Measurements from ENCODE around the gene CALN1.
A peak's percentile ranks its signal among the peaks of the same experiment; 100 is the strongest.
"Not testable (repeated sequence)": the region's sequence is repeated elsewhere in the genome, so short reads cannot be mapped to it uniquely, and the experiment has no call there.

The CALN1 gene

DNA sequence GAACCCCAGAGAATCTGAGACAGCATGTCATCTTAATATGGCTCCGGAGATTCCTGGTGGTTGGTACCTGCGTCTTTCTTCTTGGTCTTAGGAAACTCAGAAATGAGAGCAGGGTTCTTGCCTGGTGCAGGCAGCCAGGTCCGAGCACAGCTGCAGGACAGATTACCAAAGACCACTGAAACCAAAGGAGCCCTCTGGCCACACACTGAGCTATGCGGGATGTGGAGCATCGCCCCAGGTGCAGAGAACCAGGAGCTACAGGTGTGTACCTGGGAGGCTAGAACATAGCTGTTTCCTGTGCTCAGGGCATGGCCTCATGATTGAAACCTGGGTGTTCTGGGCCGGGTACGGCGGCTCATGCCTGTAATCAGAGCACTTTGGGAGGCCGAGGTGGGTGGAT lies 635.4 kb downstream of the CALN1 start:
- no peak for DNase-seq

DNA sequence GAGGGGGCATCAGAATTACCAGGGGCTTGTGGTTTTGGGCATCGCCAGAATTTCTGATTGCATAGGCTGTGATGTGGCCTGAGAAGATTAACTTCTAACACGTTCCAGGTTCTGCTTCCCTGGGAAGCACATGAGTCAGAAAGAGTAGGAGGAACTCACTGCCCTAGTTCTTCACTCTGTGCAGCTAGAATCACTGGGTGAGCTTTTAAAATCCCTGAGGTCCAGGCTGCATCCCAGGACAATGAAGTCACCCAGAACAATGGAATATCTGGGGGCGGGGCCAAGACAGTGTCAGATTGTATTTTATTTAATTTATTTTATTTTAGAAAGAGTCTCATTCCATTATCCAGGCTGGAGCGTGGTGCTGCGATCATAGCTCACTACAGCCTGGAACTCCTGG lies 636.5 kb downstream of the CALN1 start:
- DNase-seq = no peak

DNA sequence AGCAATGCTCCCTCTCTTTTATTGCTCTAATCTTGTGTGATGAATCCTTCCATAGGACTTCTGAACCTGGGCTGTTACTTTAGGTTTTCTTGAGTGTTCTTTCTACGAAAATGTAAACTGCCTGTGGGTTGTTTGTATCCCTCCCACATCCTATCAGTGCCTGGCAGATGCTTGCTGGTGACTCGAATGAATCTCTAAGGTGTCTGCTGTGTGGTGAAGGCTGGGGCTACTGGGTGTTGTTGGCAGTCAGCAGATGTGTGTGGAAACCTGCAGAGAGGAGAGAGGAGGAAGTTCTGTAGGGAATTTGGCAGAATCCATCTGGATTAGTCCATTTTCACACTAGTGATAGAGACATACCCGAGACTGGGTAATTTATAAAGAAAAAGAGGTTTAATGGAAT lies 639.4 kb downstream of the CALN1 start:
- no peak for DNase-seq

DNA sequence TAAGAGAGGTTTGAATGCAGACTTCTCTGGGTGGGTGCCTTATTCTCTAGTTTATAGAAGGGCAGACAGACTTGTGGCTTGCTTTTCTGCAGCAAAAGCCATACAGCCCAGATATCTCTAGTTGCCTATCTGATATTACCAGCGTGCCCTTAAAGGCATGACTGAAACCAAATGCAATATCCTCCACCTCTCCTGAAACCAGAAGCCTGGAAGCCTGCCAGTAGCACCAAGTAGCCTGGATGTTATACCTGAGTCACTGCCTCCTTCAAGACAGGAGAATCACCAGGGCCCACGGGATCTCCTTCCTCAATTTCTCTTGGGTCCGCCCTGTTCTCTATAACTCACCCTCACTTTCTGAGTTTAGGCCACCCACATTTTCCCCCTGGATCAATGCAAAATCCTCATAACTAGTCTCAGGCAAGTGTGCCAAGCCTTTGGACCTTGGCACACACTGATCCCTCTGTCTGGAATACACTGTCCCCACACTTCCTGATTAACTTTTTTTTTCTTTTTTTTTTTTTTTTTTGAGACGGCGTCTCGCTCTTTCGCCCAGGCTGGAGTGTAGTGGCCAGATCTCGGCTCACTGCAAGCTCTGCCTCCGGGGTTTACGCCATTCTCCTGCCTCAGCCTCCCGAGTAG lies 641.8 kb downstream of the CALN1 start:
- no peak for DNase-seq

DNA sequence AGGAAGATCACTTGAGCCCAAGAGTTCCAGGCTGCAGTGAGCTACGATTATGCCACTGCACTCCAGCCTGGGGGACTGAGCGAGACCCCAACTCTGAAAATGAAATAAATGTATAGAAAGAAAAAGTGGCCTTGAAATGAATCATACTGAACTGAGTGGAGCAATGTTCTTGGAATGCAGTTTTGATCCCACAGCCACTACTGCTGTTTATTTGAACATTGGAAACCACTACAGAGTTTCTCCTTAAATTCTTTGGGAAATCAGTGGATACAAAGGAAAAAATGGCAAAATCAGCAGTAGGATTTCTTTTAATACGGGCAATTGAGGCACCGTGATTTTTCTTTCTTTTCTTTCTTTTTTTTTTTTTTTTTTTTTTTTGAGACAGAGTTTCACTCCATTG lies 642.8 kb downstream of the CALN1 start:
- DNase-seq = no peak

DNA sequence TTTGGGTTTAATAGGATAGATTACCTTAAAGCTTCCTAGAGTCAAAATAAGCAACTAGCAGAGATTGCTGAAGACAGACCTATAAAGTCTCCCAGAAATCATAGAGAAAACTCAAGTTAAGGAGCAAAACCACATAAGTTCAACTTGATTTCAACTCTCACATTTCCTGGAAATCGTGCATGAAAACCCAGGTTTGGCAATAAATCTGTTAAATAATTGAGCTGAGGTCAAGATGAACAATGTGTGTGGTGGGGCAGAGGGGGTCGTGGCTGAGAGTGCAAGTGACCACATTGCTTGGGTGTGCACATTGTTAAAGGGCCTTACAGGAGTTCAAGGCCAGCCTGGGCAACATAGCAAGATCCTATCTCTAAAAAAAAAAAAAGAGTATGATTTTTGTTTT lies 643.7 kb downstream of the CALN1 start:
- no peak for DNase-seq

DNA sequence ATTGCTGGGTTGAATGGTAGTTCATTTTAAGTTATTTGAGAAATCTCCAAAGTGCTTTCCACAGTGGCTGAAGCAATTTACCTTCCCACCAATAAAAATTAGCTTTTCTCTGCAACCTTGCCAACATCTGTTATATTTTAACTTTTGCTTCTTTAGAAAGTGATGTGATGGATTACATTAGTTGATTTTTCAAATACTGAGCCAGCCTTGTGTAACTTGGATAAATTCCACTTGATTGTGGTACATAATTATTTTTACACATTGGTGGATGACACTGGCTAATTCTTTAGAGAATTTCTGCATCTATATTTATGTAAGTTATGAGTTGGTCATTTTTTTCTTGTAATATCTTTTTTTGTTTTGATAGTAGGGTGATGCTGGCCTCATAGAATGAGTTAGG lies 646.1 kb downstream of the CALN1 start:
- DNase-seq = no peak

DNA sequence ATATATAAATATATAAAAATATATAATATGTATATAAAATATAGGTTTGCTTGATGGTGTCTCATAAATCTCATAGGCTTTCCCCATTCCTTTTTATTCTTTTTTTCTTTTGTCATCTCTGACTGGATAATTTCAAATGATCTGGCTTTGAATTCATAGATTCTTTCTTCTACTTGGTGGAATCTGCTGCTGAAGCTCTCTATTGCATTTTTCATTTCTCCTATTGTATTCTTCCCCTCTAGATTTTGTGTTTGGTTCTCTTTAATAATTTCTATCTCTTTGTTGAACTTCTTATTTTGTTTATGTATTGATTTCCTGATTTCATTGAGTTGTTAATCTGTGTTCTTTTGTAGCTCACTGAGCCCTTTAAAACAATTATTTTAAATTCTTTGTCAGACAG lies 650.8 kb downstream of the CALN1 start:
- no peak for DNase-seq

DNA sequence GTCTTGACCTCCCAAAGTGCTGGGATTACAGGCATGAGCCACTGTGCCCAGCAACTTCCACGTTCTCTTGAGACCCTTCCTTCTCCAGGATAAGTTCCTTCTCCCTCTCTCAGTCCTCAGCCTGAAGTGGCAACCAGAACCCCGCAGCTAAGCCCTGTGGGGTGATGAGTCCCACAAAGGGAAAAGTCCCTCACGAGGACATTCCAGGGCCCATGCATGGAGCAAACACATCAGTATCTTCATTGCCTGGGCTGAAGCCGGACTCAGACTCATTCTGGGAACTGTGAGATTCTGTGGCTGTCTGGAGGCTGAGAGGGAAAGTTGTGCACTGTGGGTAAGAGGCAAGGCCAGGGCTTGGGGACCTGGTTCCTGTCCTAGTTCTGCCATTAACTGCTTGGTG lies 657.3 kb downstream of the CALN1 start:
- DNase-seq = no peak

DNA sequence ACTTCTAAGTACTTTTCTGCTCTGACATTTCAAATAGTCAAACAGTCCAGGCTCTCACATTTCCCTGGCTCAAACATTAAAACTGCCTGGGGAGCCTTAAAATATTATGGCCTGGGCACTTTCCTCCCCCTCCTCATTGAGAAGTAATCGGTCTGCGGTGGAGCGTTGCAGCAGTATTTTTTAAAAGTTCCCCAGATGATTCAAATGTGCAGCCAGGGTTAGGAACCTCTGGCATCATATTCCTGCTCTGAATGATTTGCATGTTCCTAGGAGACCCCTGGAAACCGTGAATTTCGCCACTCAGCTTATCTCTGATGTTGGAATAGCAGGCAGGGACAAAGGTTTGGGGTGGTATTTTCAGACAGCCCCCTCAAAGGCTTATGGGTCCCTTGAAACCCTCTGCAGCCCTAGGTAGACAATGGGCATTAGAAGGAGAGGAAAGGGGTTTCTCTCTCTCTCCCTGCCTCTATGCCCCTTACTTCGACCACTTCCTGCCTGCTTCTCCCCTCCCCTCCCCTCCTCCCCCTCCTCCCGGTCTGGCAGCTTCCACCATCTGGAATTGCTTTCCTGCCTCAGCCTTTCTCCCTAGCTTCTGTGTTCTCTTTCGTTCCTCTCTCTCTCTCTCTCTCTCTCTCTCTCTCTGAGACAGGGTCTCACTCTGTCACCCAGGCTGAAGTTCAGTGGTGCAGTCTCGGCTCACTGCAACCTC lies 658.0 kb downstream of the CALN1 start:
- no peak for DNase-seq

DNA sequence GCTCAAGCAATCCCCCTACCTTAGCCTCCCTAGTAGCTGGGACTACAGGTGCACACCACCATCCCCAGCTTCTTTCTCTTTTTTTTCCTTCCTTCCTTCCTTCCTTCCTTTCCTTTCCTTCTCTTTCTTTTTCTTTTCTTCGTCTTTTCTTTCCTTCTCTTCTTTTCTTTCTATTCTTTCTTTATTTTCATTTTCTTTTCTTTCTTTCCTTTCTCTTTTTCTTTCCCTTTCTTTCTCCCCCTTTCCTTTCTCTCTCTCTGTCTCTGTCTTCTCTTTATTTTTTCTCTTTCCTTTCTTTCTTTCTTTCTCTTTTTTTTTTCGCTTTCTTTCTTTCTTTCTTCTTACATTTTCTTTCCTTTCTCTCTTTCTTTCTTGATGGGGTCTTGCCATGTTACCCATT lies 658.9 kb downstream of the CALN1 start:
- DNase-seq = no peak

DNA sequence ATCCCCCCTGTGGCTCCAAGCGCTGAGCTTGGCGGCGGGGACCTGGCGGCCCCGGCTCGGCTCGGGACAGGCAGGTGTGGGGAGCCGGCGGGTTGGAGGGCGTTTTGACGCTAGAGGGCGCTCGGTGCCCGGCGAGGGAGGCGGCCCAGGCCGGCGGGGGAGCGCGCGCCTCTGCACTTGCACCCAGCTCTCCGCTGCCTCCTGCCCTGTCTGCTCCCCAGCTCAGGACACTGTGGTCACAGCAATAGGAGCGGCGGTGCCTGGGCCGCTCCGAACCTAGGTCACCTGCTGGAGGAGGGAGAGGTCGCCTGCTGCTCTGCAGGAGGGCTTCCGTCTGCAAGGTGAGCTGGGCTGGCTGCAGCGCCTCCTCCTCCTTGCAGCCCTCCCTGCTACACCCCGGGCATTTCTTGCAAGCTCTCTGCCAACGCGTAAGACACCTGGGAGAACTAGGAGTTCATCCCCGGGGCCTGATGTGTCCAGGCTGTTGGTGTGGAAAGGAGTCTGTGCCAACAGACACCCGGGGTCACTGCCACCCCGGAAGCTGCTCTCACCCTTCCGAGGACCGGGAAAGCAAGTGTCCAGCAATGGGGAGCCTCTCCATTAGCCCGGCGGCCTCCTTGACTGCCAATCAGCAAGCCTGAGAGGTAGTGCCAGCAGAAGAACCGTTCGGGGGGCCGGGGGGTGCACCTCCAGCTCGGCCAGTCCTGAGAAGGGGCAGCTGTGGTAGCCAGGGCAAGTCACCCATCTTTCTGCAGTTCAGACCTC lies 659.8 kb downstream of the CALN1 start:
- peak in 1 of 2 experiments; percentile 17 for DNase-seq

DNA sequence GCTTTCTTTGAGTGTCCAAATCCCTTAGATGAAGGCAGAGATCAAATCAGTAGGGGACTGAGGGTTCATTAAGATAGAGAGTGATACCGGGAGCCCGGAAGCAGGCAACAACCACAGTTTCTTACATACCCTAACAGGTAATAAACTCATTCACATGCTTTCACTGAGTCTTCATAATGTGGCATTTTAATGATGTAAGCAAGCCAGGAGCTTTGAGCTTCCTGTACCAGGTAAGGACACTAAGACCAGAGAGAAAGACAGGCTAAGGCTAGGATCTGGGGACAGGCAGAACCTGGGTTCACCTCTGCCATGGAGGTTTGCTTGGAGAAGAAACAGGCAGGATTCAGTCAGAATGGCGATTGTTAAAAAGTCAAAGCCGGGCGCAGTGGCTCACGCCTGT lies 661.8 kb downstream of the CALN1 start:
- no peak for DNase-seq

DNA sequence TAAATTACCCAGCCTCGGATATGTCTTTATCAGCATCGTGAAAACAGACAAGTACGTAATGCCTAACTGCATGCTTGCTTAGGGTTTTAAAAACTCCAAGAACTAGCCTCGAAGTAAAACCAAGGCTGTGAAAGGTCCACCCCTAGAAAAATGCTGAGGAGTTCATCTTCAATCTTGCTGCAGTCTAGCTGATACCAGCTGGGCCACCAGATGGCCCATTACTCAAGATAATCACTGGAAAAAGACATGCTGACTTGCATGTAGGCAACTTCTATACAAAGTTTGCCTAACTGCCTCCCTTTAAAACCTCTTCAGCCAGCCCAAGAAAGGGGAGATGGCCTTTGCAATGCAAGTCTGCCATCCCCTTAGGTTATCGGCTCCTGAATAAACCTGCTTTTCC lies 666.1 kb downstream of the CALN1 start:
- DNase-seq = no peak

DNA sequence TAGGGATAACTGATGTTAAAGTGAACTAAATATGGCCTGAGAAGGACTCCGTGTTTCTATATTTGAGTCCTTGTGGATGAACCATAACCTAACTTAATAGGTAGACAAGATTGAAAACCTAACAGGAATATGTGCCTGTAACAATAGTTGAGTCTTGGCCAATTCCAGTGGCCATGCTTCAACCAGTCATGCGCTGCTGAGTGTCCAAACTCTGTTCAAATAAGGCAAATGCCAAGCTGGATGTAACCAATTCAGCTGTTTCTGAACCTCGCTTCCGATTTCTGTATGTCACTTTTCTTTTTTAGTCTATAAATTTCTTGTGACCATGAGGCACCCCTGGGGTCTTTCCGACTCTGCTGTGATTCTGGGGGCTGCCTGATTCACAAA lies 672.0 kb downstream of the CALN1 start:
- DNase-seq = no peak

DNA sequence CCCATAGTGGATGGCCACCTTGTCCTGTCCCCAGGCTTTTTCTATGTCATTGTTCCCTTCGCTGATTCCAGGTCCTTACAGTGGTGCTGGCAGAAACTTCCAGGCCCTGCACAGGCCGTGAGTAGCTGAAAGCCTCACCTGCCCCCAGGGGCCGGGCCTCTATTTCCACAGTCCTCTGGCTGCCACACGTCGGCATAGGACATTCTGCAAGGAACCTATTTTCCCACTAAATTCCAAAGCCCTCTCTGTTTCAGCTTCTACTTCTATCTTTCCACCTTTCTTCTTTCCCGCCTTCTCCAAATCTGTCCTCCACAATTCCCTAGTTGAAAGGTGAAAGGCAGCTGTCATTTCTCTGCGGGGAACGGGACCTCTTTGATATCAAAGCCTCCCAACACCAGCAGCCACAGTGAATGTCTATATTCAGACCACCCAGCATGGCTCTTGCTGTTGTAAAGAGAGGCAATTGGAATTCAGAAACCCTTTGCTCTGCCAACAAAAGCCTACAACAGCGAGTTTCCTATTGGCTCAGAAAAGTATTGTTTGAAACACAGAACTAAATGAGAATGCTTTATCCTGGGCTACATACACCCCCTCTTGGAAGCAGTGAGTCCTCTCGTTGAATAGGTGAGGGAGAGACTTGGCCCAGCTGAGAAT lies 672.5 kb downstream of the CALN1 start:
- no peak for DNase-seq

DNA sequence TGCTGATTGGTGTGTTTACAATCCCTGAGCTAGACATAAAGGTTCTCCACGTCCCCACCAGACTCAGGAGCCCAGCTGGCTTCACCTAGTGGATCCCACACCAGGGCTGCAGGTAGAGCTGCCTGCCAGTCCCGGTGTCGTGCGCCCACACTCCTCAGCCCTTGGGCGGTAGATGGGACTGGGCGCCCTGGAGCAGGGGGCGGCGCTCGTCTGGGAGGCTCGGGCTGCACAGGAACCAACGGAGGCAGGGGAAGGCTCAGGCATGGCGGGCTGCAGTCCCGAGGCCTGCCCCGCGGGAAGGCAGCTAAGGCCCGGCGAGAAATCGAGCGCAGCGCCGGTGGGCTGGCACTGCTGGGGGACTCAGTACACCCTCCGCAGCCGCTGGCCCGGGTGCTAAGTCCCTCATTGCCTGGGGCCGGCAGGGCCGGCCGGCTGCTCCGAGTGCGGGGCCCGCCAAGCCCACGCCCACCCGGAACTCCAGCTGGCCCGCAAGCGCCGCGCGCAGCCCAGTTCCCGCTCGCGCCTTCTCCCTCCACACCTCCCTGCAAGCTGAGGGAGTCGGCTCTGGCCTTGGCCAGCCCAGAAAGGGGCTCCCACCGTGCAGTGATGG lies 674.1 kb downstream of the CALN1 start:
- DNase-seq = not testable (repeated sequence)

DNA sequence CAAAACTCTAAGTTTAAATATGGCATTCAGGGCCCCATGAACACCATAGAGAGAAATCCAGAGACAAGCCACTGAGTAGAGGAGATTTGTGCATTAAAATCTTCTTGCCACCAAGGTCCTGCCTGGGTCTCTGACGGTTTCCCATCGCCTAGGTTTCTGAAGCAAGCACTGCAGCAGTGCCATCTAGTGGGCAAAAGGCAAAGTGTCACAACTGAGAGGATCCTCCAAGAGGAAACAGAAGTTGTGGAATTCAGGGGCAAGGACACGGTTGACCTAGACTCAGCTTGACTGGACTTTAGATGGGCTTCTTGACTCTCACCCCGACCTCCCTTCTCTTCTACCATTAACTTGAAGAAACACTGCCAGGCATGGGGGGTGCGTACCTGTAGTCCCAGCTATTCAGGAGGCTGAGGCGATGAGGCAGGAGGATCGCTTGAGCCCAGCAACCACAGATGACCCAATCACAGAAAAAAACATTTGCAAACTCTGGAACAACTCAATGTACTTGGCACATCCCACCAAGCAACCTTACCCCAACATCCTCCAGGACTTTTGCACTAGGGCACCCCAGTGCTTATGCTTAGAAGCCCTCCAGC lies 676.1 kb downstream of the CALN1 start:
- peak in 1 of 2 experiments; percentile 20 for DNase-seq

DNA sequence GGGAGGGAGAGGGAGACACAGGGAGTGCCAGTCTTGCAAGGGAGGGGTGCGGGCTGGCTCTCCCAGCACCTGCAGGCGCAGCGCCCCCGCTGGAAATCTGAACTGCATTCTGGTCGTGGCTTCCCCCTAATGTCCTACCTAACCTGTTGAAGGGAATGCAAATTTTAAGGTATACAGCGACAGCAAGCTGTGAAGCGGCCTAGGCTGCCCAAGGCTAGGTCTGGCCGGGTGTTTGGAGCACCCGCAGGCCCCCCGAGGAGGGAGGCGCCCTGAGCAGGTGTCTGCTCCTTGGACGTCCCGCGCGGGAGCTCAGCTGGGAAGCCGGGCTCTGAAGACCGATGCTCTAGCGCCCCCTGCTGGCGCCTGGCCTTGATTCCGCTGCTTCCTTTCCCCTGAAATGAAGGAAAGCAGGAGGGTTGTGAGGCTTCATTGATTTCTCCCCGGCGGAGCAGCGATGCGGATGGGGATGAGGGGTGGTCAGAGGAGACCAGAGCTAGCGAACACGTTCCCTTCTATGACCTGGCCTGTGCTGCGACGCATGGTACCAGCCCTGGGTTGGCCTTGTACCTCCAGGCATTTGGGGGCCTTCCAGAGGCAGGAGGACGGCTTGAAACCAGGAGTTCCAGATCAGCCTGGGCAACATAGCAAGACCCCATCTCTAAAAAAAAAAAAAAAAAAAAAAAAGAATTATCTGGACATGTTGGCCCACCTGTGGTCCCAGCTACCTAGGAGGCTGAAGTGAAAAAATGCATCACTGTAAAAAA lies 678.8 kb downstream of the CALN1 start:
- peak; percentile 15 to 60 for DNase-seq

DNA sequence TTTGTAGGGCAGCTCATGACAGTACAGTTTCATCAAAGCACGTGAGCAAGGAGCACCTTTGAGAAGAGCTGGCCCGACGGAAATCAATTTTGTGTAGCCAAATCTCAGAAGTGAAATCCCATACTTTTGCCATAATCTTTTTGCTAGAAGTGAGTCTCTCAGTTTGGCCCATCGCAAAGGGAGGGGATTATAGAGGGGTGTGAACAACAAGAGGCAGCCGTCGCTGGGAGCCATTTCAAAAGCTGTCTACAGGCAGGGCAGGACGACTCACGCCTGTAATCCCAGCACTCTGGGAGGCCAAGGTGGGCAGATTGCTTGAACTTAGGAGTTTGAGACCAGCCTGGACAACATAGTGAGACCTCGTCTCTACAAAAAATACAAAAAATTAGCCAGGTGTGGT lies 680.4 kb downstream of the CALN1 start:
- no peak for DNase-seq
